GM18868 (cell line): ENCODE results near the gene SLC22A14.
"Not testable (repeated sequence)": the region's sequence is repeated elsewhere in the genome, so short reads cannot be mapped to it uniquely, and the experiment has no call there.

Source experiments
- ATAC-seq: cut with Tn5 transposase; IDR thresholded peaks from one replicate; pipeline ENCODE4 v1.9.1; 2021; ENCODE audit warnings: mild to moderate bottlenecking, moderate library complexity; ENCODE audit not compliant: unreplicated experiment

Gene SLC22A14, protein sequence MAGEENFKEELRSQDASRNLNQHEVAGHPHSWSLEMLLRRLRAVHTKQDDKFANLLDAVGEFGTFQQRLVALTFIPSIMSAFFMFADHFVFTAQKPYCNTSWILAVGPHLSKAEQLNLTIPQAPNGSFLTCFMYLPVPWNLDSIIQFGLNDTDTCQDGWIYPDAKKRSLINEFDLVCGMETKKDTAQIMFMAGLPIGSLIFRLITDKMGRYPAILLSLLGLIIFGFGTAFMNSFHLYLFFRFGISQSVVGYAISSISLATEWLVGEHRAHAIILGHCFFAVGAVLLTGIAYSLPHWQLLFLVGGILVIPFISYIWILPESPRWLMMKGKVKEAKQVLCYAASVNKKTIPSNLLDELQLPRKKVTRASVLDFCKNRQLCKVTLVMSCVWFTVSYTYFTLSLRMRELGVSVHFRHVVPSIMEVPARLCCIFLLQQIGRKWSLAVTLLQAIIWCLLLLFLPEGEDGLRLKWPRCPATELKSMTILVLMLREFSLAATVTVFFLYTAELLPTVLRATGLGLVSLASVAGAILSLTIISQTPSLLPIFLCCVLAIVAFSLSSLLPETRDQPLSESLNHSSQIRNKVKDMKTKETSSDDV

DNA sequence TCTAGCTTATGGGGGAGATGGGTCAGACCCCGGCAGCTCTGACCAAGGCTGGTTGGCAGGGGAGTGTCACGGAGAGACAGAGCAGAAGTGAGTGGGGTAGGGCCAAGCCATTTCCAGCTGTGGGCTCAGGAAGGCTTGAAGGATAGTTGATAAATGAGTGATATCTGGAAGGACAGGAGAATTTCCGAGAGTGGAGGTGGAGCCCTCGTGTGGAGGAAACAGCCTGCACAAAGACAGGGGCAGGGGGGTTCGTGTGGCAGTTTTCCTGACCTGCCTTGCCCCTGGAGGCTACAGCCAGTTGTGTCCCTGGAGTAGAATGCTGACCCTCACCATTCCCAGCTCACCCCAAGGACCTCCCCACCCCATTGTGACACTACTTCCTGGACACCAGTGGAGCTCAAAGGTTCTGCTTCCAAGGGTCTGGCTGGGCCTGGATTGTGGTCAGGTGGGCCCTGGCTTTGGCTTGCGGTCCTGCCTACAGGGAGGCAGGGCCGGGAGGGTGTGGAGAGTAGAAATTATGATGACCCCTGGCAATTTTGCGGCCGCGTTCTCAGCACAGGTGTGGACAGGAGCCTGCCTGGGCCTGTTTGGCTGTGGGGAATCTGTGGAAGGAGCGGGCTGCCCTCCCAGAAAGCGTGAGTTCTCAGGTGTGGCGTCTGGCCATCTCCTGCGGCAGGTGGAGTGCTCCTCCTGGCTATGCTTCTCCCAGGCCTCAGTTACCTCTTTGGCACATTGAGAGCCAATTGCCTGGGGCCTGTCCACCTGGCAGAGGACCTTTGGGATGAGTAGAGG lies at the start of gene SLC22A14:
Gene SLC22A14 (plus strand): TSS at position 400 of the 792 bp plus-strand sequence. CDS start 23,733 bp downstream, outside the sequence.
- no peak for ATAC-seq

DNA sequence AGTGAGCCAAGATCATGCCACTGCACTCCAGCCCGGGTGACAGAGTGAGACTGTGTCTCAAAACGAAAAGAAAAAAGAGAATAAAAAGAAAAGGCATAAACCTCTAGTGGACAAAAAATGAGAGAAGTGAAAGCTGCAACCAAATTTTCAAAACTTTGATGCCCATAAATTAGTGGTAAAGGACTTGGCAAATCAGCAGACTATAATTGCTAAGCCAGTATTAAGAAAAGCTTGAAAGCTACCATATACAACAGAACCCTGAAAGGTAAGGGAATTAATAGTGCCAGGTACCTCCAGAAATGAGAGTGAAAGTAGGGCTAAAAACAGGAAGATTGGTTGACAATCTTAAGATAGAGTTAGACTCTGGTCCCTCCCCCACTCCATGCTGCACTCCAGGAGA lies 49.4 kb upstream of the SLC22A14 start:
- peak; percentile 42 for ATAC-seq

DNA sequence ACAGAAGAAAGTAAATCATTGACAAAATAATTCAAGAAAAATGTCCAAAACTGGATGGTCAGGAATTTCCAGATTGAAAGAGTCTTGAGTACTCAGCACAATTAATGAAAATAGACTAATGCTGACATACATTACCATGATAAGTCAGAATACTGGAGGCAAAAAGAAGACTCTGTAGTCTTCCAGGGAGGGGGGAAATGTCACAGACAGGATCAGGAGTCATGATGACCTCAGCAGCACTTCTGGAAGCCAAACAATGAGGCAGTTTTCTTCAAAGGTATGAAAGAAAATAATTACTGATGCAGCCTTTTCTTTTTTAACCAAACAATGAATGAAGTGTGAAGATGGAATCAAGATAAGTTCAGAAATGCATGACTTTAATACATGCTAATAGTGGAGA lies 46.6 kb upstream of the SLC22A14 start:
- no peak for ATAC-seq

DNA sequence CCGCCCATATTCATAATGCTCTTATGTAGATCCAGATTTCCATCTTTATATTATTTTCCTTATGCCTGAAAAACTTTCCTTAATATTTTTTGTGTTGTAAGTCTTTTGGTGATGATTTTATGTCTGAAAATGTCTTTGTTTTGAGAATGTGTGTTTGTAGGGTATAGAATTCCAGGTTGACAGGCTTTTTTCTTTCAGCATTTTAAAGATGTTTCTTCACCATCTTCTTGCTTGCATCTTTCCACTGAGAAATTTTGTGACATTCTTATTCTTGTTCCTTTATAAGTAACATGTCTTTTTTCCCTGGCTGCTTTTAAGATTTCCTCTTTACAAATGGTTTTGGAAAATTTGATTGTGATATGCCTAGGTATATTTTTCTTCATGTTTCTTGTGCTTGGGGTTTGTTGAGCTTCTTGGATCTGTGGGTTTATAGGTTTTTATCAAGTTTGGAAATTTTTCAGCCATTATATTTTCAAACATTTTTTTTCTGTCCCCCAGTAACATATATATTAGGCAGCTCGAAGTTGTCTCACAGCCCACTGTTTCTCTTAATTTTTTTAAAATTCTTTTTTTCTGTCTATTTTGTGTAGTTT lies 43.6 kb upstream of the SLC22A14 start:
- ATAC-seq = no peak

DNA sequence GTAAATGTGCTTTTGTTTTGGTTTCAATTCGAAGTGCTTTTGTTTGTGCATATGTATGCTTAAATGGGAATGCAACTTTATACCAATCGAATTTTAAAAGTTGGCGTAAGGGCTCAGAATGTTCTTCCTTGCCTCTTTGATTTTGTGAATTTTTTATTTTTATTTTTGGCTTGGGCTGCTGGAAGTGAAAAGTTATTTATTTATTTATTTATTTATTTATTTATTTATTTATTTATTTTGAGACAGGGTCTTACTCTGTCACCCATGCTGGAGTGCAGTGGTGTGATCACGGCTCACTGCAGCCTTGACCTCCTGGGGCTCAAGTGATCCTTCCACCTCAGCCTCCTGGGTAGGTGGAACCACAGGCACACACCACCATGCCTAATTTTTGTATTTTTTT lies 39.3 kb upstream of the SLC22A14 start:
- ATAC-seq = not testable (repeated sequence)

DNA sequence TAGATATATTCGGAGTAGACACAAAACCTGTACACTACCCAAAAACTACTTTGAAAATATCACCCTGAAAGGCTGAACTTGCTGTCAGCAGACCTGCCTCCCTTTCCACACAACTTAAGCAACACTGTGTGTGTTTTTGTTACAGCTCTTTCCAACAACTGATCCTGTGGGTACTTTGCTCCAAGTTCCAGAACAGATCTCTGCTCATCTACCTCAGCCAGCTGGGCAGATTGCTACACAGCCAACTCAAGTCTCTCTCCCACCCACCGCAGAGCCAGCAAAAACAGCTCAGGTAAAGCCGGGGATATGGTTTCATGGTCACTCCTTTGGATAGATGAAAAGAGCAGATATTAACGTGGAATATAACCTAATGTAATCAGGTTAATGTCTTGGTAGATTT lies 36.2 kb upstream of the SLC22A14 start:
- no peak for ATAC-seq

DNA sequence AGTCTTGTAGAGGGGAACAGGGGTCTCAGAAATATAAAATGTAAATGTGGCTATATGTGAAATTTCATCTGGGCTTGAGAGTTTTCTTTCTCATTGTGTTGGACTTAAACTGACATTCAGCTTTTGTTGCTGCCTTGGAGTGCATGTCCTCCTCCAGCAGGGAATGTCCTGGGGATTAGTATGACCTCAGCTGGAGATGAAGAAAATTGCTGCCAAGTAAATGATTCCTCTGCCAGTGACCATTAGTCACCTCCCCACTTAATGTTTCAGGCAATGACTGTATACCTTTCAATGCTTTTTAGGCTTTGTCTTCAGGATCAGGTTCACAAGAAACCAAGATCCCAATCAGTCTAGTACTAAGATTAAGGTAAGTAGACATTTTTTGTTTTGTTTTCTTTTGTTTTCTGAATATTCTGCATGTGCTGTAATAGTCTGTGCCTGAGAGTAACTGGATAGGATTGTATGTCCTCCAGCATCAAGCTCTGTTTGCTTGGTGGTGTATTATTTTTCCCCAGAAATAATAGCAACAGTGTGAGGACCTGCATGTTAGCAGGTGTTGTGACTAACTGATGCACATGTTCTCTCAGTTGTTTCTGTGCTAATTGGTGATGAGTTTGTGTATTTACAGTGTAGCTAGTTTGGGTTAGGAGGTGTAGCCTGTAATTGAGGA lies 34.6 kb upstream of the SLC22A14 start:
- no peak for ATAC-seq

DNA sequence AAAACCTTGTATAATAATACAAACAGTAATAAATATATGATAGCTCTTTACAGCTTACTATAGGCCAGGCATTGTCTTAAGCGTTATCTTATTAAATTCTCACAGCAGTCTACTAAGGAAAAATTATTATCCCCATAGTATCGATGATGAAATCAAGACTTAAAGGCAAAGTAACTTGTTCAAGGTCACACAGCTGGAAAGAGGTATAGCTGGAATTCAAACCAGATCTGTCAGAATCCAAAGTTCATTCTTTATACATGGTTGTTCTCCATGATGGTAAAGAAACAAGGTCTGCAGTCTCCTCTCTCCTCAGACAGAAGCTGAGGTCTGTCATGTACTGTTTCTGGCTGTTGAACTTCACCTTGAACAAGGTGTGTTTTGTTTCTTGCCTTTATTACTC lies 31.9 kb upstream of the SLC22A14 start:
- ATAC-seq = no peak

DNA sequence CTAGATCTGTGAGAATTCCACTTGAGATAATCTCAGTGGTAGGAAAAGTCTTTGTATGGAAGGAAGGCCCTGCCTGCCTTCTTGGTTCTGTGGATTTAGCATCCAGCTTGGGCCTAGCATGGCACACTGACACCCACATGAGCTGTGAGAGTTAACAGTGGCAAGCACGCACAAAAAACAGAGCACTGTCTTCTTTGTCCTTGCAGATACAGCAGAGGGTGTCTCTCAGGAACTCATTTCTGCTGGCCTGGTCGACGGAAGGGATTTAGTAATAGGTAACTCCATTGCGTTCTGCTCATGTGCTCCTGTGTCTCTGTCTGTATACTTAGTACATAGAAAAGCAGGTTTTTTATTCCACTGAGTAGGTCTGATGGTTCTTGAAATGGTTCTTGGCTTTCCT lies 30.9 kb upstream of the SLC22A14 start:
- ATAC-seq = no peak

DNA sequence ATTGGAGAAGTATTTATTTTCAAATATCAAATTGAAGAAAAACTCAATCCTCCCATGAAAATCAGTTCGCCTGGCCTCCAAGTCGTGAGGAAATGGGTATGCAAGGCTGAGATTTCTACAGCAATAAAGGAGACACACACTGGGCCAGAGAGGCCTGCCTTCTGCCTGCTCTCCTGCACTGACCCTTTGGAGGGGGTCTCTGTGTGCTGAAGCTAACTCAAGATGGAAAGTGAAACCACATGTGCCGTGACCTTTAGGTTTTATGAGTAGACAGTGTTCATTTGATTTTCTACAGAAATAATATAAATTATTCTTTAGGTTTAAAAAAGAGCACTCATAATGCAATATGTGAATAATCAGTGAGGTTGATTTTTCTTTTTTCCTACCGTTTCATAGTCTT lies 28.4 kb upstream of the SLC22A14 start:
- ATAC-seq = no peak

DNA sequence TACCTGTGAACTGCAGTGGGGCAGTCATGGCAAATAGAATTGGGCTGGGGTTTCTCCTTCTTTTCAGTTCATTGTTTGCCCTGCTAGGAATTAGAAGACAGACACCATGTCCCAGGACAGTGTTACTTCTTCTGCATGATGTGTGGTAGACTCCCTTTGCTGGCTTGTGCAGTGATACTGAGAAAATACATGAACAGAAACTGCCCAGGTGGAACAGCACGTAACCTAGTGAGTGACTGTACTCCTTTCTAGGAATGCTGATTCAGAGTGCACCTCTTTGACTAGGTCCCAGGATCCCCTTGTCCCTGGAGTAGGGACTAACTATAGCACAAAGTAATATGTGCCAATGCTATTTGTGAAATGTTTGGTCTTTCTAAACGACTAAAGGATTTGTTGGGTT lies 27.2 kb upstream of the SLC22A14 start:
- ATAC-seq = no peak

DNA sequence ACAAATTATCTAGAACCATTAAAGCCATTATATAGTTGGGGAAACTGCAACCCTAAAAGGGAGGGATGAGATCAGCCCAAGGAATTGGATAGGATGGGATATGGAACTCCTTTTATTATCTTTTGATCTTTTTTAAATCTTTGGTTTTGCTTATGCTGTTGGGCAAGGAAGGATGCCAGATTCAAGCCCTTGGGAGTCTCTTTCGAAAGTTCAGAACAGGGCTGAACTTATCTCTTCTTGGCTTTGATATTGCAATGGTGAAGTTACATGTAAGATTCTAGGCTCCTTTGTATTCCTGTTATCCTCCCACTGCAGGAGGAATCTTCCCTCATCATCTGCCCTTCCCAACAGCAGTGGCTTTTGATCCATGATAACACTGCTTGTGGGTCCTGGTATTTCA lies 26.5 kb upstream of the SLC22A14 start:
- no peak for ATAC-seq

DNA sequence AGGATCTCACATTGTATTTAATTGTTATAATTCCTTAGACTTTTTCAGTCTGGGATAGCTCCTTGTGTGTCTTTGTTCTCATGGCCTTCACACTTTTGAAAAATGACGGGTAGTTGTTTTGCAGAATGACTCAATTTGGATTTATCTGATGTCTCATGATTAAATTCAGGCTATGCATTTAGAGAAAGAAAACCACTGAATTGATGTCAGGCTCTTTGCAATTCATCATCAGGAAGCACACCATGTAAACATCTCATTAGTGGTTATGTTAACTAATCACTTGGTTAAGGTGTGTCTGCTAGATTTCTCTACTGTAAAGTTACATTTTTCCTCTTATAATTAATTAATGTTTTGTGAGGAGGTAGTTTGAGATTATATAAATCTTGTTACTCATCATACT lies 24.5 kb upstream of the SLC22A14 start:
- ATAC-seq = no peak

DNA sequence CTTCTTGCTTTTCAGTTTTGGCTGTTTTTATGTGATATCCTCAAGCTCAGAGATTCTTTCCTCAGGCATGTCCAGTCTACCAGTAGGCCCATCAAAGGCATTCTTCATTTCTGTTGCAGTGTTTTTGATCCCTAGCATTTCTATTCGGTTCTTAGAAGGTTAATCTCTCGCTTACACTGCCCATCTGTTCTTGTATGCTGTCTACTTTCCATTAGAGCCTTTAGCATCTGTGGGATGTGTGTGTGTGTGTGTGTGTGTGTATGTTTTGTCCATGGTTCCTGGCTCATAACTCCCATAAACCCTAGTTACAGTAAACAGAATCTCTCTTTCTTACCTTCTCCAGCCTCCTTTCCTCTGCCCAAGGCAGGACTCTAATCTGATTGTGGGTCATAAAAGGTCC lies 21.6 kb upstream of the SLC22A14 start:
- no peak for ATAC-seq

DNA sequence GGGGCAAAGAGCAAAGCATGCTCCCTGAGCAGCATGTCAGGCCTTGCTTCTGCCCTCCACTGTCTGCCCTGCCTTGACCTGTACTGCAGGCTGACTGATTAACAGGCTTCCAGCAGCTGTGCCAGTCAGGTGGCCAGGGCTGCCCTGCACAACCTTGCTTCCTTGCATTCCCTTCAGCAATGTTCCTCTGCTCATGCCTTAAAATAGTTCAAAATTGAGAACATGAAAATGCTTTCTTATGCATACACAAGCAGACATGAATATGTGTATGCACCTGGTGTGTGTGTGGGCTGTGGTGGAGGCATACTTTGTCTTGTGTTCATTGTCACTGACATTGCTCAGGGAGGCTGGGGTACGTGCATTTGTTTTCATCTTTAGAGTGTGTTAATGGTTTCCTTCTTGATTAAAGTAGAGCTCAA lies 17.7 kb upstream of the SLC22A14 start:
- no peak for ATAC-seq

DNA sequence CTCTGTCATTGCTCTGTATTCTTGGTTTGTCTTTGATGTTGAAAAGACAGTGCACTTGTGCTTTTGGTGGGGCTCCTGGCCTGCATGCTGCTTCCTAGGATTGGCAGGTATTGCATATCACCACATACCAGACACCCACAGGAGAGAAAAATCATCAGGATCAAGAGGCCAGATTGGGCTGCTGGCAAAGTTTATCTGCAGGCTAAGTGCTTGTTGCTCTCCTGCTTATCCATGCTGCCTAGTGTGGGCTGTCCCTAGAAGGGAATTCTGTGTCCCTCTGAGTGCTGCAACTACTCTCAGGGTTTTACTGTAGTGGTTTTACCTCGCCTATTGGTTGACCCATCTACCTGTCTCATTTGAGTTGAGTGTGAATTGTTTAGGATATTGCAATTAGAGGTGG lies 17.3 kb upstream of the SLC22A14 start:
- no peak for ATAC-seq

DNA sequence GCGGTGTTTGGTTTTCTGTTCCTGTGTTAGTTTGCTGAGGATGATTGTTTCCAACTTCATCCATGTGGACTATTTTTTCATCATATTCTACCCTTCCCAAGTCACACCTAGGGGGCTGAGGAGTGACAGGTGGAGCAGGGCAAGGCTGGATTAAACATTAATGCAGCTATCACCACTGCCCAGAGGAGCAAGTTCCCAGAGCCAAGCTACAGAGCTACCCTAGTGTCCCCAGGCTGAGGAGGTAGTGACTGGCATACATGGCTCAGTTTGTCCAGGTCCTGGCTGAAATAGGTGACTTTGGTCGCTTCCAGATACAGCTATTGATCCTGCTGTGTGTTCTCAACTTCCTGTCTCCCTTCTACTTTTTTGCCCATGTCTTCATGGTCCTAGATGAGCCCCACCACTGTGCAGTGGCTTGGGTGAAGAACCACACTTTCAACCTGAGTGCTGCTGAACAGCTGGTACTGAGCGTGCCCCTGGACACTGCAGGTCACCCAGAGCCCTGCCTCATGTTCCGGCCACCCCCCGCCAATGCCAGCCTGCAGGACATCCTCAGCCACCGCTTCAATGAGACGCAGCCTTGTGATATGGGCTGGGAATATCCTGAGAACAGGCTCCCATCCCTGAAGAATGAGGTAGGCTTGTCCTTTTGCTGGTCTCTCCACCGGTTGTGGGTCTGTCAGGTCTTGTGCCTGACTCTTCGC lies 16.3 kb upstream of the SLC22A14 start, which contains the start of gene SLC22A13:
Gene SLC22A13 (plus strand): TSS at position 209 of the 704 bp plus-strand sequence. CDS start 49 bp downstream, at position 258.
- no peak for ATAC-seq

DNA sequence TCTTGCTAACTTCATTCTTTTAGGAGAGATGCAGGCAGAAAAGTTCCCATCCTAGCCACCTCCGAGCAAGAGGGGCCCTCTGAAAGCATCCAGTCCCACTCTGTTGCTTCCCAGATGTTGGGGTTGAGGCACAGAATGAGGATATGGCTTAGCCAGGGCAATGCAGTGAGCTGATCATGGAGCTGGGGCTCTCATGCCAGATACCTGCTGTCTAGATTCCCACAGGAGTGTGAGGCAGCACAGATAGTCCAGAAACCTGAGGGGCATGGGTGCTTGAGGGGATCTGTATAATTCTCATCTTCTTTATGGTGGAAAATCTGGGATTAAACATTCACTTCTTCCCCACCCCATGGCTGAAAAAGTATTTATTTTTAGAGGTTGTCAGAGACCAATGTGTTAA lies 15.3 kb upstream of the SLC22A14 start:
- ATAC-seq = no peak

DNA sequence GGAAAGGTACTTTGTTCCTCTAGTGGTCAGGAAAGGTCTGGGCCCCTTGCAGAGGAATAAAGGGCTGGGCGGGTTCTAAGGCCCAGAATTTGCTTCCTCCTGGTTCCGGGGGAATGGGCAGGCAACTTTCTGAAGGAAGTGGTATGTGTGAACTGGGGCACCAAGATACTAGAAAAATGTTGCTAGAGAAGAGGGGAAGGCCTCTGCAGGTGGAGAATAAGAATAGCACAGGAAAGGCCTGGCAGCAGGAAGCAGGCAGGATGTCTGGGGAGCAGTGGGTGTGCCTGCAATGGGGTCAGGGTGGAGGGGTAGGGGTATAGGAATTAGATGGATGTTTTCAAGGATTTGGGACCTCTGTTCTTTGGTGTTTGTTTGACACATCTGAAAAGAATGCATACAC lies 14.4 kb upstream of the SLC22A14 start:
- no peak for ATAC-seq

DNA sequence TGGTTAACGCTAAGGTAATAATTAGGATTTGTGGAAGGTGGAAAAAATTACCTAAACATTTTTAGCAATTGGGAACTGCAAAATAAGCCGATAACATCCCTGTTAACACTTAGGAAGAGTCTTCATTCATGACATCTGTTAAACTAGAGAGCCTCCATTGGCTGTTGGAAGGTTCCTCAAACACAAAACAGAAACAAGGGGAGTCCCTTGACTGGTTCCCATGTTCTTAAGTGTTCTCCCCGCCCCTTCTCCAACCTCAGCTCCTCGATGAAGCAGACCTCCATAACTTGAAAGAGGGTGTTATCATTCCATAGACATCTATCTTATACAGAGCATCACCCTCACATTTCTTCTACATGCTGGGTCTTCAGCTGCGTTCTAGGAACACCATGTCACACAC lies 14.0 kb upstream of the SLC22A14 start:
- ATAC-seq = peak; percentile 20
